ENCODE data around the gene EIF3L.
"Not testable (repeated sequence)": the region's sequence is repeated elsewhere in the genome, so short reads cannot be mapped to it uniquely, and the experiment has no call there.

Gene EIF3L

GRCh38 chr22:37849089-37849751, at the start of gene EIF3L:
EIF3L (plus strand) TSS chr22:37849419; CDS start chr22:37849450, 31 bp downstream.
- DNase-seq: peak; percentile 95

DNA sequence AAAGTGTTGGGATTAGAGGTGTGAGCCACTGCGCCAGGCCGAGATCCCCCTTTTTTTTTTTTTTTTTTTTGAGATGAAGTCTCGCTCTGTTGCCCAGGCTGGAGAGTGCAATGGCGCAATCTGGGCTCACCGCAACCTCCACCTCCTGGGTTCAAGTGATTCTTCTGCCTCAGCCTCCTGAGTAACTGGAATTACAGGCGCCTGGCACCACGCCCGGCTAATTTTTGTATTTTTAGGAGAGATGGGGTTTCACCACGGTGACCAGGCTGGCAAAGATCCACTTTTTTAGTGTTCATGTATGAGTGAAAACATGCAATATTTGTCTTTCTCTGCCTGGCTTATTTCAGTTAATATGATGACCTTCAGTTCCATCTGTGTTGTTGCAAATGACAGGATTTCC, 49.2 kb upstream of the EIF3L start:
- not testable (repeated sequence) for DNase-seq

DNA sequence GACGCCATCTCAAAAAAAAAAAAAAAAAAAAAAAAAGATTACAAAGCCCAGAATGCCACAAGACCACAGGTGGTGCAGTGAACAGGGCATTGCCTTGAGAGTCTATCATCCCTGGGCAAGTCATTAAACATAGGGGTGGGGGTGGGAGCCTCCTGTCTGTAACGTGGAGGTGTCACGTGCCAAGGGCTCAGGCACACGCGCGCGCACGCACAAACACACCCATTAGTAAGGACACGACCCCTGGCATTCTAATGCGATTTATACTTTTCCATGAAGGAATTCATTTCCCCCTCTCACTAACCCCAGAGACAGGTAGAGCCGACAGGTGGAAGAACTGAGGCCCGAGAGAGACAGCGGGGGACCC, 47.3 kb upstream of the EIF3L start:
- no peak for DNase-seq

DNA sequence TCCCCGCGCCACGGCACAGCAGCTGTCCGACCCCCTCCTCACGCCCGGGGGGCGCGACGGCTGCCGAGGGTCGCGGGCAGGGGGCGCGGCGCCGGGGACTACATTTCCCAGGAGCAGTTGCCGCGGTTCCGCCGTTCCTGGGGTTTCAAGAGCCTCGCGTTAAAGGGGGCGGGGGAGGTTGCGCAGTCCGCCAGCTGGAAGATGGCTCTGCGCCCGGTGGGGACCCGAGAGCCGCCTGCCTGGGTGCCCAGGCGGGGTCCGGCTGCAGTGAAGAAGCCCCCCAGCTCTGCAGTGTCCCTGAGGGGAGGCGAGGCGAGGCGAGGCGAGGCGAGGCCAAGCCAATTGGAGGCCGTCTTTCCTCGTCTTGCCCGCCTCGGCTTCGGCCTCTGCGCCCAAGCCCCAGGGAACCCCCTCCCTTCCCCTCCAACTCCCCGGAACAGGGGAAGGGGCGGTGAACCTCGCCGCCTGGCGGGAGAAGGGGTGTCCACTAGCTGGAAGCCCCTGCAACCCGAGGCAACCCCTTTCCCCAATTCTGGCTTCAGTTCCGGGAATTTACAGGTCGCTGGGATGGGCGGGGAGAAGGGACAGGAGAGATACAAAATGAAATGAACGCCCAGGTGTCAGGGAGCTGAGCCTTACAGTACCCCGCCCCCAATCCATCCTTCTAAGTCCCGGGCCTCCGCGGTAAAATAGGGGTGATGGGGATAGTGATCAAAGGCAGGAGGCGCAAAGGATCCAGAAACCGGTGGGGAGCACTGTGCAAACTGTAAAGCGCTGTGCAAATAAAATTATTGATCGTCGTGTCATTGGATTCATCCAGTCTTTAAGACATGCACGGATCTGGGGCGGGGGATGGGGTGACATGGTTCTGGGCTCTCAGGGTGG, 46.7 kb upstream of the EIF3L start:
- peak; percentile 81 for DNase-seq

DNA sequence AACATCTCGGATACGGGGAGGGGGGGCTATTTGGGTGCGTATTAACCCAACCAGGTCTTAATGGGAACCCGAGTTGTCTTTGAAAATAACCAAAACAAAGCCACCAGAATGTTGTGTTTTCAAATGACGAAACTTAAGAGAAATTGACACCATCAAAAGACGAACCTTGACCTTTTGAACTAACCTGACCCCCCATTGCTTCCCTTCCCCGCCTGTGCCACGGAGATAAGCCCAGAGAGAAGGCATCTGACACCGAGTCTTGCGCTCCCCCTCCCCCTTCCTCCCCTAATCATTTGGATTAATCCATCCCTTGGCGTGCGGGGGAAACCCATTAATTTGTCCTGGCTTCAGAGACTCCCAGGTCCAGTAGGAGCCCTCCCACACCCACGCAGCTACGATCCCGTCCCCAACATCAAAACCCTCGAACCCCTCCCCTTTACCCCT, 46.0 kb upstream of the EIF3L start:
- DNase-seq: no peak

- DNase-seq: peak; percentile 45
These were observed 45.4 kb upstream of the EIF3L start for GRCh38 chr22:37803639-37804351.

DNA sequence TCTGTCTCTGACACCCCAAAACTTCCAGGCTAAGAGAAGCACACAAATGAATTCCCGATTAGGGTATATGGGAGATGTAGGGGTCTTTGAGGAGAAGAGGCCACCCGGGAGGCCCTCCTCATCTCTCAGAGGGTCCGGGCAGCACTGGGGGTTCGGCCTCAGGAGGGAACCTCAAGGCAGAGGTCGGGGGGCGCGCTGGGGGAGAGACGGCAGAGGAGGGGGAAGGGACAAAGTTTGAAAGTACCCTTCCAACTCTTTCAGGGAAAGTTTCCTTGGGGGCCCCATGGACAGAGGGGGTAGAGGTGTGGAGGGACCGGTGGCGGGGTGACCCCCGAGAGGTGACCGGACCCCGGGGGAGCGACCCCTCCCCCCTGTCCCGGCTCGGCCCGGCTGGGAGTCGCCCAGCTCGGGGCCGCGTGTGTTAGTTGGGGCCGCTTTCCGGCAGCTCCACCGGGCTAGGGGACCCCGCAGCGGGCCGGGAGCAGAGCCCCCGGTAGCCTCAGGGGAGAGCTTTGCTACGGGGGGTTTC, 44.8 kb upstream of the EIF3L start:
- no peak for DNase-seq

DNA sequence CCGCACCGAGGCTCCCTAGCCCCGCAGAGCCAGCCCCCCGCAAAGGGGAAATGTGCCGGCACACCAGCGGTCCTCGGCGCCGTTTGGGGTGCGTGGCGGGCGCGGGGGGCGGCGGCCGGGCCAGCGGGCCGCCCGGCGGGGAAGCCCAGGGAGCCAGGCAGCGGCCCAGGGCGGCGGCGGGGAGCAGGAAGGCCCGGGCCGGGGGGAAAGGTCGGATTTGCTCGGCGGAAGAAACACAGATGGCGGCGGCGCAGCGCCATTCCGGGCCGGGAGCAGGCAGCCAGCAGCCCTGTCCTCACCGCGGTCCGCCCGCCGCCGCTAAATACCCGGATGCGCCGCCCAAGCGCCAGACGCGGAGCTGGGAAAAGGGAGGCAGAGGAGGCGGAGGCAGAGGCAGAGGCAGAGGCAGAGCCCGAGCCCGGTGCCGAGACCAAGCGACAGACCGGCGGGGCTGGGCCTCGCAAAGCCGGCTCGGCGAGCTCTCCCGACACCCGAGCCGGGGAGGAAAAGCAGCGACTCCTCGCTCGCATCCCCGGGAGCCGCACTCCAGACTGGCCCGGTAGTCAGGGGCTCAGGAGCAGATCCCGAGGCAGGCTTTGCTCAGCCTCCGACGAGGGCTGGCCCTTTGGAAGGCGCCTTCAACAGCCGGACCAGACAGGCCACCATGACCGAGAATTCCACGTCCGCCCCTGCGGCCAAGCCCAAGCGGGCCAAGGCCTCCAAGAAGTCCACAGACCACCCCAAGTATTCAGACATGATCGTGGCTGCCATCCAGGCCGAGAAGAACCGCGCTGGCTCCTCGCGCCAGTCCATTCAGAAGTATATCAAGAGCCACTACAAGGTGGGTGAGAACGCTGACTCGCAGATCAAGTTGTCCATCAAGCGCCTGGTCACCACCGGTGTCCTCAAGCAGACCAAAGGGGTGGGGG, 44.1 kb upstream of the EIF3L start:
- DNase-seq: peak; percentile 95

- DNase-seq: no peak
These were observed 43.4 kb upstream of the EIF3L start for GRCh38 chr22:37805810-37806277.

DNA sequence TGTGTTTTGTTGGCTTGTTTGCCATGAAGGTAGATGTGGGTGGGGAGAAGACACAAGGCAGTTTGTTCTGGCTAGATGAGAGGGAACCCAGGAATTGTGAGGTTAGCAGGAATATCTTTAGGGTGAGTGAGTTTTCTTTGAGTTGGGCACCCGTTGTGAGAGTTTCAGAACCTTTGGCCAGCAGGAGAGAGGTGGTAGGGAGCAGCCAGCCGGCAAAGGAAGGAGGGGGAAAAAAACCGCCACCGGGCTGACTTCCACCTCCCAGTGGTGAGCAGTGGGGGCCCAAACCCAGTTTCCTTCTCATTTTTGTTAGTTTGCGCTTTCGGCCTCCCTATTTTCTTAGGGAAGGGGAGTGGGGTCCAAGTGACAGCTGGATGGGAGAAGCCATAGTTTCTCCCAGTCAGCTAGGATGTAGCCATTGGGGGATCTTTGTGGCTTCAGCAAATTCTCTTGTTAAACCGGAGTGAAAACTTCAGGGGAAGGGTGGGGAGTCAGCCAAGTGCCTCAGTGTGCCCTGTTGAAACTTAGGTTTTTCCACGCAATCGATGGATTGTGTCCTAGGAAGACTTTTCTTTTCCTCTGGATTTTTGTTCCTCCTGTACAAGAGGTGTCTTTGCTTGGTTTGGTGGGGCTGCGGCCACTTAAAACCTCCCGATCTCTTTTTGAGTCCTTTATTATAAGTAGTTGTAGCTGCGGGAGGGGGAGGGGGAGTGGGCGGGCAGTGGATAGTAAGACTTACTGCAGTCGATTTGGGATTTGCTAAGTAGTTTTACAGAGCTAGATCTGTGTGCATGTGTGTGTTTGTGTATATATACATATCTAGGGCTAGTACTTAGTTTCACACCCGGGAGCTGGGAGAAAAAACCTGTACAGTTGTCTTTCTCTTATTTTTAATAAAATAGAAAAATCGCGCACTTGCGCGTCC, 42.5 kb upstream of the EIF3L start:
- peak; percentile 60 for DNase-seq

- DNase-seq: peak; percentile 98
These were observed 41.6 kb upstream of the EIF3L start, which contains the start of gene GCAT for GRCh38 chr22:37807410-37808293. GCAT (plus strand) TSS chr22:37807934; CDS start chr22:37807968, 34 bp downstream.

- DNase-seq: no peak
These were observed 40.9 kb upstream of the EIF3L start for GRCh38 chr22:37808294-37808657.

DNA sequence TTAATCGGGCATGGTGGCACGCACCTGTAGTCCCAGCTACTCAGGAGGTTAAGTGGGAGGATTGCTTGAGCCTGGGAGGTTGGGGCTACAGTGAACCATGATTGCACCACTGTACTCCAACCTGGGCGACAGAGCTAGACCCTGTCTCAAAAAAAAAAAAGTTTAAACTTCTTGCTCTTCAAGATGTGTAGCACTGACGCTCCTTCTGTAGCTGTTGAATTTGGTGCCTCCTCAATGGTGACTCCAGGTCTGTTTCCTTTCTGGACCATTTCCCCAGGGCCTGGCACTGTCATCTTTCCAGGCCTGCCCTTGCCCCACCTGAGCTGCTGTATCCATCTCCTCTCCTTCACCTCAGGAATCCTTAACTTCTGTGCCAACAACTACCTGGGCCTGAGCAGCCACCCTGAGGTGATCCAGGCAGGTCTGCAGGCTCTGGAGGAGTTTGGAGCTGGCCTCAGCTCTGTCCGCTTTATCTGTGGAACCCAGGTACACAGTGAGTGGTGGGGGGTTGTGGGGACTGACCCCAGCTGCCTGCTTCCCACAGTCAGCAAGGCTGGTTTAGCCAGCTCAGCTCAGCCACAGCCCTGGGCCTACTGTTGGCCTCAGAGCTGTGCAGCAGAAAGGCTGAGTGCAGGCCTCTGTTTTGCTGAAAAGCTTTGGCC, 39.4 kb upstream of the EIF3L start:
- no peak for DNase-seq

DNA sequence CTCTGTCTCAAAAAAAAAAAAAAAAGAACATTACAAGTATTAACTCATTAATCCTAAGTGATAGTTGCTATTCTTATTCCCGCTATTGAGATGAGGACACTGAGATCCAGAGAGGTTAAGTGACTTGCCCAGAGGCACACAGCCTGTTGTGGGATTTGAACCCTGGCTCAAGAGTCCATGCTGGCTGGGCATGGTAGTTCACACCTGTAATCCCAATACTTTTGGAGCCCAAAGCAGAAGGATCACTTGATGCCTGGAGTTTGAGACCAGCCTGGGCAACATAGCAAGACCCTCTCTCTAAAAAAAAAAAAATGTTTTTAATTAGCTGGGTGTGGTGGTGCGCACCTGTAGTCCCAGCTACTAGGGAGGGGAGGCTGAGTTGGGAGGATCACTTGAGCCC, 37.4 kb upstream of the EIF3L start:
- DNase-seq: no peak

- DNase-seq: no peak
These were observed 36.1 kb upstream of the EIF3L start for GRCh38 chr22:37812869-37813678.

DNA sequence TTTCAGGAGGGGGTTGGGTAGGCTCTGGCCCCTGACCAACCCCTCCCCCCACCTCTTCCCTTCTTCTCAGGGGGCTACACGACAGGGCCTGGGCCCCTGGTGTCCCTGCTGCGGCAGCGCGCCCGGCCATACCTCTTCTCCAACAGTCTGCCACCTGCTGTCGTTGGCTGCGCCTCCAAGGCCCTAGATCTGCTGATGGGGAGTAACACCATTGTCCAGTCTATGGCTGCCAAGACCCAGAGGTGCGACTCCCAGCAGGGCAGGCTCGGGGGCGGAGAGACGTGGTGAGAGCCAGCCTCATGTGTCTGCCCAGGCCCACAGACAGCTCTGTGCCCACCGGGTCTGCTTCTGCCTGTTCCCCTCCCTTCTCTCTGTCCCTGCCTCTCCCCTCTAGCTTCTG, 33.6 kb upstream of the EIF3L start:
- DNase-seq: no peak

- no peak for DNase-seq
These were observed 32.6 kb upstream of the EIF3L start for GRCh38 chr22:37816543-37817180.

All from right hindlimb (tissue), 1 donor.